Neuronal stem cell (in vitro differentiated cells): ENCODE data around the gene SDC1.

Experiments
- DNase-seq: peaks from one replicate; pipeline ENCODE4 v3.0.0-alpha.2; 2013; ENCODE audit warnings: low spot score
- H2AFZ ChIP-seq: one replicate; pipeline ENCODE4 v1.6.1; 2013; ENCODE audit warnings: mild to moderate bottlenecking, low read length, inconsistent platforms
- H2AK5ac ChIP-seq: 2 replicates; pipeline ENCODE4 v1.6.1; 2013; ENCODE audit warnings: low read depth, mild to moderate bottlenecking, inconsistent platforms, low read length, moderate library complexity, mixed read lengths
- H2BK120ac ChIP-seq: 2 replicates; pipeline ENCODE4 v1.6.1; 2013; ENCODE audit warnings: low read depth, mild to moderate bottlenecking, inconsistent platforms, low read length, moderate library complexity, mixed read lengths
- H2BK12ac ChIP-seq: one replicate; pipeline ENCODE4 v1.6.1; 2013; ENCODE audit warnings: low read length, inconsistent platforms
- H2BK15ac ChIP-seq: 2 replicates; pipeline ENCODE4 v1.6.1; 2013; ENCODE audit warnings: mild to moderate bottlenecking, low read length, inconsistent platforms, mixed read lengths
- H2BK5ac ChIP-seq: one replicate; pipeline ENCODE4 v1.6.1; 2013; ENCODE audit warnings: inconsistent platforms, mild to moderate bottlenecking, low read length, moderate library complexity
- H3K14ac ChIP-seq: one replicate; pipeline ENCODE4 v1.6.1; 2013; ENCODE audit warnings: low read length, inconsistent platforms
- H3K18ac ChIP-seq: 2 replicates; pipeline ENCODE4 v1.6.1; 2013; ENCODE audit warnings: low read length, inconsistent platforms
- H3K23ac ChIP-seq: 2 replicates; pipeline ENCODE4 v1.6.1; 2013; ENCODE audit warnings: low read depth, mild to moderate bottlenecking, mixed read lengths, low read length, inconsistent platforms; ENCODE audit not compliant: poor library complexity
- H3K27ac ChIP-seq: replicated peaks from 3 replicates; pipeline ENCODE4 v1.5.1; 2013; ENCODE audit warnings: low read length, inconsistent platforms
- H3K27me3 ChIP-seq, 3 experiments: 2 replicates each; pipeline ENCODE4 v1.6.1; 2013; ENCODE audit warnings: low read length in 3 of 3, mild to moderate bottlenecking in 2 of 3, inconsistent platforms in 1 of 3, low read depth in 1 of 3, mixed read lengths in 1 of 3, moderate library complexity in 1 of 3; ENCODE audit not compliant: control insufficient read depth in 3 of 3, insufficient read depth in 3 of 3
- H3K36me3 ChIP-seq, 2 donors: replicated peaks in 1 of 2; 2 replicates each; pipeline ENCODE4 v1.6.1; 2013; ENCODE audit warnings: low read length in 2 of 2; ENCODE audit not compliant: control insufficient read depth in 2 of 2, insufficient read depth in 2 of 2
- H3K4ac ChIP-seq: 2 replicates; pipeline ENCODE4 v1.6.1; 2013; ENCODE audit warnings: inconsistent platforms, mild to moderate bottlenecking, low read length, moderate library complexity
- H3K4me1 ChIP-seq, 2 donors: 1 replicate in 1 of 2; 2 replicates in 1 of 2; pipeline ENCODE4 v1.6.1; 2013; ENCODE audit warnings: low read length in 2 of 2, low read depth in 1 of 2; ENCODE audit not compliant: control insufficient read depth in 2 of 2, insufficient read depth in 1 of 2
- H3K4me2 ChIP-seq: one replicate; pipeline ENCODE4 v1.6.1; 2013; ENCODE audit warnings: mild to moderate bottlenecking, low read length, inconsistent platforms; ENCODE audit not compliant: insufficient read depth, poor library complexity, severe bottlenecking
- H3K4me3 ChIP-seq, 2 donors: 2 replicates each; pipeline ENCODE4 v1.5.1; 2013; ENCODE audit warnings: low read length in 2 of 2, mild to moderate bottlenecking in 2 of 2, inconsistent platforms in 1 of 2, moderate library complexity in 1 of 2
- H3K79me1 ChIP-seq: one replicate; pipeline ENCODE4 v1.6.1; 2013; ENCODE audit warnings: low read depth, mild to moderate bottlenecking, inconsistent platforms, low read length, moderate library complexity
- H3K9ac ChIP-seq: one replicate; pipeline ENCODE4 v1.6.1; 2013; ENCODE audit warnings: mild to moderate bottlenecking, low read depth, low read length, inconsistent platforms; ENCODE audit not compliant: poor library complexity
- H3K9me3 ChIP-seq, 2 donors: replicated peaks in 1 of 2; 2 replicates each; pipeline versions ENCODE3 to v1.6.1; 2013; ENCODE audit warnings: low read length in 2 of 2, mild to moderate bottlenecking in 2 of 2, inconsistent platforms in 1 of 2, low read depth in 1 of 2, mixed read lengths in 1 of 2, moderate library complexity in 1 of 2; ENCODE audit not compliant: control insufficient read depth in 2 of 2, insufficient read depth in 1 of 2
- H4K8ac ChIP-seq: one replicate; pipeline ENCODE4 v1.6.1; 2013; ENCODE audit warnings: low read depth, mild to moderate bottlenecking, inconsistent platforms, low read length, moderate library complexity
- H4K91ac ChIP-seq: one replicate; pipeline ENCODE4 v1.6.1; 2013; ENCODE audit warnings: low read length, low read depth, mild to moderate bottlenecking, inconsistent platforms; ENCODE audit not compliant: poor library complexity
- WGBS, 2 donors: extraction: QIAGEN DNeasy Blood & Tissue Kit; methylation state at CpG; one replicate each; pipeline ENCODE4 v1.1.7; 2013; ENCODE audit warnings: missing lambda C conversion rate in 2 of 2, mixed read lengths in 1 of 2; ENCODE audit not compliant: insufficient read length in 2 of 2, insufficient replicate concordance in 1 of 2; ENCODE audit errors: extremely low coverage in 2 of 2; 5-methylcytosine and 5-hydroxymethylcytosine counted together

The SDC1 gene

GRCh38 chr2:20230114-20230425, 5.1 kb upstream of the SDC1 start:
- Histone ChIP-seq H2AK5ac (no peak overlapping the region), H3K79me1 (no peaks in the 10 kb centered on the region), H3K18ac (no peak overlapping the region), H2AFZ (no peak overlapping the region), H4K91ac (no peak overlapping the region), H3K4ac (no peak overlapping the region), H3K4me2 (no peak overlapping the region), H2BK5ac (no peak overlapping the region), H3K36me3 (no peaks in the 10 kb centered on the region), H3K23ac (no peak overlapping the region), H4K8ac (no peak overlapping the region), H3K27ac (no peak overlapping the region), H3K27me3 (peaks cover 0 to 5% (median 0%) of the 10 kb centered on the region in 3 experiments), H3K9me3 (no peaks in the 10 kb centered on the region), H3K4me3 (no peak overlapping the region), H2BK12ac (no peak overlapping the region), H2BK15ac (no peak overlapping the region), H3K4me1 (peaks cover 2 to 3% of the 10 kb centered on the region in 2 donors), H2BK120ac (no peak overlapping the region), H3K9ac (no peak overlapping the region), H3K14ac (no peak overlapping the region)
- DNase-seq = no peak
- WGBS, 2 donors = no CpG with 5 or more reads among the region's 4 CpGs

GRCh38 chr2:20229322-20230113, 4.6 kb upstream of the SDC1 start:
- Histone ChIP-seq H3K9me3 (no peaks in the 10 kb centered on the region), H4K8ac (no peak overlapping the region), H3K4ac (no peak overlapping the region), H2BK120ac (no peak overlapping the region), H3K18ac (no peak overlapping the region), H3K36me3 (no peaks in the 10 kb centered on the region), H3K27me3 (peaks cover 0 to 5% (median 0%) of the 10 kb centered on the region in 3 experiments), H3K79me1 (peaks cover 4% of the 10 kb centered on the region), H2BK15ac (no peak overlapping the region), H2AFZ (no peak overlapping the region), H3K4me3 (no peak overlapping the region), H2BK5ac (no peak overlapping the region), H3K9ac (no peak overlapping the region), H3K14ac (no peak overlapping the region), H2AK5ac (no peak overlapping the region), H3K23ac (no peak overlapping the region), H3K27ac (no peak overlapping the region), H3K4me1 (peaks cover 2 to 3% of the 10 kb centered on the region in 2 donors), H2BK12ac (no peak overlapping the region), H4K91ac (no peak overlapping the region), H3K4me2 (no peak overlapping the region)
- WGBS, 2 donors = no CpG with 5 or more reads among the region's 8 CpGs
- no peak for DNase-seq

- H4K8ac ChIP-seq = no peak overlapping the region
- no peak overlapping the region for H2BK15ac ChIP-seq
- no peak overlapping the region for H3K27ac ChIP-seq
- peaks cover 0 to 5% (median 0%) of the 10 kb centered on the region in 3 experiments for H3K27me3 ChIP-seq
- H3K18ac ChIP-seq = no peak overlapping the region
- no CpG with 5 or more reads among the region's 10 CpGs for WGBS, 2 donors
- H3K14ac ChIP-seq = no peak overlapping the region
- no peak overlapping the region for H3K4ac ChIP-seq
- H3K4me3 ChIP-seq = no peak overlapping the region
- H2BK5ac ChIP-seq = no peak overlapping the region
- no peak overlapping the region for H2AK5ac ChIP-seq
- H3K36me3 ChIP-seq = no peaks in the 10 kb centered on the region
- DNase-seq = no peak
- no peak overlapping the region for H2BK12ac ChIP-seq
- no peak overlapping the region for H2BK120ac ChIP-seq
- peaks cover 3 to 4% of the 10 kb centered on the region in 2 donors for H3K4me1 ChIP-seq
- no peak overlapping the region for H2AFZ ChIP-seq
- H4K91ac ChIP-seq = no peak overlapping the region
- no peak overlapping the region for H3K4me2 ChIP-seq
- no peak overlapping the region for H3K9ac ChIP-seq
- H3K23ac ChIP-seq = no peak overlapping the region
- peaks cover 7% of the 10 kb centered on the region for H3K79me1 ChIP-seq
- no peaks in the 10 kb centered on the region for H3K9me3 ChIP-seq
These were observed 3.1 kb upstream of the SDC1 start for GRCh38 chr2:20227894-20228505.

GRCh38 chr2:20226152-20226545, 1.2 kb upstream of the SDC1 start:
- peak overlapping the region; percentile 66 for H3K9ac ChIP-seq
- H3K4me3 ChIP-seq = peak overlapping the region in 1 of 2 donors; percentile 84
- peaks cover 13% of the 10 kb centered on the region for H3K79me1 ChIP-seq
- H2BK12ac ChIP-seq = peak overlapping the region; percentile 25
- H2BK15ac ChIP-seq = peak overlapping the region; percentile 11
- H3K27me3 ChIP-seq = peaks cover 0 to 5% (median 0%) of the 10 kb centered on the region in 3 experiments
- H3K4me2 ChIP-seq = no peak overlapping the region
- no peak overlapping the region for H4K8ac ChIP-seq
- H2AFZ ChIP-seq = peak overlapping the region; percentile 98
- H4K91ac ChIP-seq = peak overlapping the region; percentile 61
- H2BK5ac ChIP-seq = no peak overlapping the region
- H2AK5ac ChIP-seq = peak overlapping the region; percentile 97
- WGBS, 2 donors = no CpG with 5 or more reads among the region's 14 CpGs
- no peaks in the 10 kb centered on the region for H3K9me3 ChIP-seq
- no peak overlapping the region for H3K27ac ChIP-seq
- peak overlapping the region; percentile 78 for H3K4ac ChIP-seq
- peaks cover 0 to 16% of the 10 kb centered on the region in 2 donors for H3K36me3 ChIP-seq
- peak overlapping the region; percentile 98 for H3K18ac ChIP-seq
- peak overlapping the region; percentile 8 for H3K23ac ChIP-seq
- peaks cover 12 to 18% of the 10 kb centered on the region in 2 donors for H3K4me1 ChIP-seq
- H3K14ac ChIP-seq = peak overlapping the region; percentile 0
- no peak for DNase-seq
- H2BK120ac ChIP-seq = peak overlapping the region; percentile 93
